Tracheal epithelial cell (primary cell): ENCODE results near the gene RPL32. TPM values are rescaled to one million over a fixed set of nuclear protein-coding genes. Genes with fewer than 3 reads are reported as not detected.

Source experiments
- total RNA-seq: library from RNA; depleted of rRNA; stranded (reverse); fragments of >200 nt; gene quantifications from 2 replicates; pipeline ENCODE4 v1.2.1, GENCODE V29; 2014

Gene RPL32
- total RNA-seq, result 907 and 2,616 TPM in 2 replicates

GRCh38 chr3:12841149-12841969 lies at the start of gene RPL32:
RPL32 (minus strand) TSS chr3:12841565; CDS start chr3:12840237, 1,328 bp downstream.

GRCh38 chr3:12796171-12797123 lies 44.9 kb downstream of the RPL32 start, which contains the start of gene CAND2:
CAND2 (plus strand) TSS chr3:12796680; CDS start chr3:12796721, 41 bp downstream.

Other genes with a start within 250 kb of the RPL32 start
- gene RAF1, start 177.4 kb downstream of the RPL32 start, total RNA-seq, result 58.0 and 66.3 TPM in 2 replicates
- gene TMEM40, start 82.3 kb downstream of the RPL32 start, total RNA-seq, result 18.8 and 21.4 TPM in 2 replicates
- gene CAND2, start 44.9 kb downstream of the RPL32 start, total RNA-seq, result 2.2 and 3.6 TPM in 2 replicates
- 10.1 and 13.2 TPM in 2 replicates for gene IQSEC1, start 231.9 kb upstream of the RPL32 start, total RNA-seq